WERI-Rb-1 (cell line): Measurements from ENCODE around the gene MAP4K4.

ENCODE experiments used
- DNase-seq: peaks from one replicate; pipeline ENCODE4 v3.0.0-alpha.2; 2020
- H3K27ac ChIP-seq: fragments of 250-450 bp; sonication (Bioruptor Pico); 2 replicates; pipeline ENCODE4 v1.5.1; 2020; ENCODE audit warnings: mild to moderate bottlenecking, moderate library complexity
- H3K27me3 ChIP-seq: fragments of 250-450 bp; sonication (Bioruptor Pico); 2 replicates; pipeline ENCODE4 v1.5.1; 2021; ENCODE audit warnings: mild to moderate bottlenecking, low read depth, moderate library complexity; ENCODE audit not compliant: insufficient read depth, severe bottlenecking
- H3K36me3 ChIP-seq: fragments of 250-450 bp; sonication (Bioruptor Pico); 2 replicates; pipeline ENCODE4 v1.5.1; 2020; ENCODE audit warnings: mild to moderate bottlenecking, moderate library complexity
- H3K4me3 ChIP-seq: 2 replicates; pipeline ENCODE4 v1.5.1; 2011; ENCODE audit warnings: low read depth, mild to moderate bottlenecking, control low read depth, low read length
- H3K9me3 ChIP-seq: fragments of 250-450 bp; sonication (Bioruptor Pico); 2 replicates; pipeline ENCODE4 v1.5.1; 2021; ENCODE audit warnings: mild to moderate bottlenecking, moderate library complexity; ENCODE audit not compliant: severe bottlenecking
- CTCF ChIP-seq: IDR thresholded peaks from 2 replicates; pipeline ENCODE4 v1.5.1; 2011; ENCODE audit warnings: low read depth, mild to moderate bottlenecking, control low read depth, inconsistent platforms, low read length

Gene MAP4K4

GRCh38 chr2:101710036-101710435, 12.5 kb downstream of the MAP4K4 start:
- H3K9me3 ChIP-seq, result no peaks in the 10 kb centered on the region
- peak overlapping the region; percentile 31; the same call in 1 of the 2 replicates for H3K27ac ChIP-seq
- peaks cover 23% of the 10 kb centered on the region for H3K36me3 ChIP-seq
- no peak overlapping the region for H3K4me3 ChIP-seq
- no peak for DNase-seq
- H3K27me3 ChIP-seq, result no peaks in the 10 kb centered on the region
- no peak for TF ChIP-seq CTCF

DNA sequence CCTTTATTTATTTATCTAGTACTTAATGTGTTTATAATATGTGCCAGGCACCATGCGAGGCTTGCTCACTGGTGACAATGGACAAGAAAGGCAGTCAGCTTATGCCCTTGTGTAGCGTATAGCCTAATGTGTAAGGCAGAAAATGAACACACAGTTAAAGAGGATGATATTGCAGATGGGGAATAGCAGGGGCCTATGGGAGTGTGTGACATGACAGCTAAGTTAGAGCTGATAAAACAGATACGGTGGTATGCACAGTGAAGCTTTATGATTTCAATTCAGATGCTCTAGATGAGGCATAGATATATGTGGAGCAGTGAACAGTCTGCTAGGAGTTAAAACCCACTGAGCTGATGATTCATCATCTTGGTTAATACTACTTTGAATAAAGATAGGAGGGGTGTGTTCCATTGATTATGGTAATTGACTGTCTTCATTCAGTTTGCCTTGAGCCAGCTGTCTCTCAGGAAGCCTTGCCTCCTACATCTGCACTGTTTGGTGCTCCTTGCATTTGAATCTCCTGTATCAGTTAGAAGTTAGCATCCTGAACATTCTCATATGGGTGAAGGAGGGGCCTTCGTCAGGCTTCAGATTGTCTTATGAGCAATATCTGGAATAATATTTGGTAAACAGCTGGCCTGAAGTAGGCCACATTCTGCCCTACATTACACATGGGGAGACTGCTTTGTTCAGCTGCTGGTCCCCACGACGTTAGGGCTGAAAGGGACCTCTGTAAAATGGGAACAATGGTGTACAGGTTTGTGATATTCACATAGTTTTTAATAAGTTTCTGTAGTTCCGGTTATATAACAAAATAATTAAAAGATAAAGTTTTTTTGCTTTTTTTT, 13.2 kb downstream of the MAP4K4 start:
- H3K36me3 ChIP-seq, result peaks cover 21% of the 10 kb centered on the region
- H3K27ac ChIP-seq, result peak overlapping the region; percentile 31; the same call in 1 of the 2 replicates
- no peak for DNase-seq
- no peaks in the 10 kb centered on the region for H3K27me3 ChIP-seq
- no peak overlapping the region for H3K4me3 ChIP-seq
- no peaks in the 10 kb centered on the region for H3K9me3 ChIP-seq
- no peak for TF ChIP-seq CTCF

DNA sequence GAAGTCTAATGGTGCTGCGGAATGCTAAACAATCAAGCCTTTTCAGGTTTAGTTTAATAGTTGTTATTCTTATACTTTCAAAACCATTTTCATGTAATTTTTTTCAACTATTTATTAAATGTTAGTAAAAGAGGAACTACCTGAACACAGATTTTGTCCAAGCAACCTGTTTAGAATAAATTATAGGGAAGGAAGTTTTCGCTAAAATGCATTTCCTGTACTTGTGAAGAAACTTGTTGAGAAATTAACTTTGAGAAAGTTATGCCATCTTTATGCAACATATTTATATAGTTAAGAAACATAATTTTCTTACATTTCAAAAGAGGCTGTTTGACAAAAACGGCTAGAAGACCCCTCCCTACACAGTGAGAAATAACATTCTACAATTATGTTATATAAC, 16.6 kb downstream of the MAP4K4 start:
- H3K9me3 ChIP-seq, result no peaks in the 10 kb centered on the region
- no peak overlapping the region for H3K27ac ChIP-seq
- no peak for TF ChIP-seq CTCF
- no peak for DNase-seq
- H3K27me3 ChIP-seq, result no peaks in the 10 kb centered on the region
- H3K4me3 ChIP-seq, result no peak overlapping the region
- peaks cover 6% of the 10 kb centered on the region for H3K36me3 ChIP-seq

- TF ChIP-seq CTCF, result no peak
- Histone ChIP-seq H3K27ac (no peak overlapping the region), H3K9me3 (no peaks in the 10 kb centered on the region)
These were observed 19.8 kb downstream of the MAP4K4 start for GRCh38 chr2:101717071-101717845.

DNA sequence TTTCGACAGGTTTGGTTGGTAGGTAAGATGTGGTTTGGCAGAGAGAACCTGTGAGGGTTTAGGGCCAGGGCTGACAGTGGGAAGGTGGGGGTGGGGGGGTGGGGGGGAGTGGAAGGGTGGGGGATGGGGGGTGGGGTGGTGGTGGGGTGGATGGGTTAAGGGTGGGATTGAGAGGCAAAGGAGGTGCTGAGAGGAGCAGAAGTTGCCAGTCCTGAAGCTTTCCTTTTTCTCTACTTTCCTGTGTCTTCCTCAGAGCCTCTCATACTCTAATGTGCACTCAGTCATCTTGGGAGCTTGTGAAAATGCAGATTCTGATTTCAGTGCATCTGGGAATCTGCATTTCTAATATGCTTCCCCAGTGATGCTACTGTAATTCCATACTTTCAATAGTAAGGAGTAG, 21.0 kb downstream of the MAP4K4 start:
- no peak for TF ChIP-seq CTCF
- Histone ChIP-seq H3K27ac (no peak overlapping the region), H3K9me3 (no peaks in the 10 kb centered on the region), H3K27me3 (no peaks in the 10 kb centered on the region), H3K36me3 (peaks cover 14% of the 10 kb centered on the region), H3K4me3 (no peak overlapping the region)
- no peak for DNase-seq

More at GRCh38 chr2:101717071-101717845, 19.8 kb downstream of the MAP4K4 start:
- H3K4me3 ChIP-seq, result no peak overlapping the region
- DNase-seq, result no peak
- peaks cover 5% of the 10 kb centered on the region for H3K36me3 ChIP-seq
- H3K27me3 ChIP-seq, result no peaks in the 10 kb centered on the region
